K562 (cell line): ENCODE results near the gene LMAN2. TPM values are rescaled to one million over a fixed set of nuclear protein-coding genes. Genes with fewer than 3 reads are reported as not detected.

Source experiments
- ADNP ChIP-seq: fragments of 200-800 bp; sonication (Bioruptor generic); IDR thresholded peaks from 2 replicates; pipeline ENCODE4 v1.6.1; 2016; ENCODE audit warnings: missing genetic modification characterization, missing compliant biosample characterization
- ATF4 ChIP-seq: fragments of 450-650 bp; formaldehyde crosslinking; IDR thresholded peaks from 2 replicates; pipeline ENCODE4 v1.4.0; 2022; ENCODE audit warnings: mild to moderate bottlenecking, moderate library complexity
- DLX4 ChIP-seq: fragments of 250-450 bp; sonication (Bioruptor Pico); IDR thresholded peaks from 2 replicates; pipeline ENCODE4 v1.6.1; 2021; ENCODE audit warnings: mild to moderate bottlenecking
- ESRRB ChIP-seq: fragments of 250-450 bp; sonication (Bioruptor Pico); IDR thresholded peaks from 2 replicates; pipeline ENCODE4 v1.5.0; 2020; ENCODE audit warnings: mild to moderate bottlenecking, moderate library complexity, borderline replicate concordance
- GABPB1 ChIP-seq: sonication (generic); formaldehyde crosslinking; IDR thresholded peaks from 2 replicates; pipeline ENCODE4 v1.8.0; 2022; ENCODE audit warnings: mild to moderate bottlenecking, missing genetic modification reagents
- GMEB1 ChIP-seq: fragments of 250-450 bp; sonication (Bioruptor Pico); IDR thresholded peaks from 2 replicates; pipeline ENCODE4 v1.4.0; 2020; ENCODE audit warnings: mild to moderate bottlenecking
- HSF4 ChIP-seq: fragments of 250-450 bp; sonication (Bioruptor Pico); IDR thresholded peaks from 2 replicates; pipeline ENCODE4 v2.1.2; 2022; ENCODE audit warnings: mild to moderate bottlenecking, moderate library complexity, borderline replicate concordance
- KDM1A ChIP-seq, 2 experiments: fragments of 450-650 bp; IDR thresholded peaks; 2 replicates each; pipeline ENCODE4 v1.6.1; 2016; ENCODE audit warnings: mild to moderate bottlenecking in 2 of 2
- MIER1 ChIP-seq: fragments of 450-650 bp; IDR thresholded peaks from 2 replicates; pipeline ENCODE4 v1.6.1; 2016; ENCODE audit warnings: antibody characterized with exemption, mild to moderate bottlenecking, low read depth
- NCOR1 ChIP-seq: fragments of 450-650 bp; IDR thresholded peaks from 2 replicates; pipeline ENCODE4 v1.6.1; 2016; ENCODE audit warnings: mild to moderate bottlenecking, moderate library complexity
- PCBP2 ChIP-seq: fragments of 200-400 bp; formaldehyde crosslinking; IDR thresholded peaks from 2 replicates; pipeline ENCODE4 v1.6.1; 2018; ENCODE audit warnings: low read length, low read depth, mild to moderate bottlenecking, moderate library complexity; ENCODE audit not compliant: poor library complexity, severe bottlenecking
- PREB ChIP-seq: sonication (generic); formaldehyde crosslinking; IDR thresholded peaks from 2 replicates; pipeline ENCODE4 v1.8.1; 2023; ENCODE audit warnings: mild to moderate bottlenecking, missing genetic modification reagents
- RAD51 ChIP-seq: fragments of 450-650 bp; IDR thresholded peaks from 2 replicates; pipeline ENCODE4 v1.7.1; 2016; ENCODE audit warnings: low read depth, mild to moderate bottlenecking, borderline replicate concordance
- SREBF1 ChIP-seq: fragments of 150-350 bp; IDR thresholded peaks from 2 replicates; pipeline ENCODE4 v1.6.1; 2014; ENCODE audit warnings: antibody characterized with exemption, low read depth, low read length, borderline replicate concordance
- WHSC1 ChIP-seq: IDR thresholded peaks from one replicate; pipeline ENCODE4 v1.6.1; 2012; ENCODE audit warnings: low read length, control low read depth, inconsistent platforms
- XRCC3 ChIP-seq: fragments of 450-650 bp; IDR thresholded peaks from 2 replicates; pipeline ENCODE4 v1.6.1; 2017; ENCODE audit warnings: mild to moderate bottlenecking, moderate library complexity
- ZBTB1 ChIP-seq: sonication (generic); formaldehyde crosslinking; IDR thresholded peaks from 2 replicates; pipeline ENCODE4 v1.8.1; 2023; ENCODE audit warnings: missing genetic modification reagents, low read depth, mild to moderate bottlenecking, borderline replicate concordance
- ZBTB8A ChIP-seq: fragments of 450-650 bp; IDR thresholded peaks from 2 replicates; pipeline ENCODE4 v1.6.1; 2018; ENCODE audit warnings: mild to moderate bottlenecking, moderate library complexity; ENCODE audit not compliant: partially characterized antibody
- ZNF592 ChIP-seq: fragments of 450-650 bp; IDR thresholded peaks from 2 replicates; pipeline ENCODE4 v1.6.1; 2017; ENCODE audit warnings: antibody characterized with exemption, mild to moderate bottlenecking
- polyA plus RNA-seq, 8 experiments: library from polyadenylated mRNA; depleted of rRNA in 4 of 8; stranded (reverse) in 5 of 8; unstranded in 3 of 8; fragments of >200 nt; fragmentation: Nextera tagmentation in 2 of 8; fragmentation: Illumina TruSeq in 1 of 8; extraction: Ambion mirVana in 2 of 8; extraction: Trizol in 1 of 8; gene quantifications; 2 replicates each; pipeline versions ENCODE4 v1.2.1 to v1.2.3, GENCODE V29; 2011 to 2014; ENCODE audit warnings: inconsistent platforms in 1 of 8, missing spikeins in 1 of 8
- total RNA-seq, 7 experiments: library from RNA; depleted of rRNA in 6 of 7; stranded (reverse); fragments of >200 nt in 6 of 7; fragmentation: Illumina TruSeq in 2 of 7; extraction: Trizol in 2 of 7; gene quantifications; 2 replicates each; pipeline versions ENCODE4 v1.2.1 to v1.2.3, GENCODE V29; 2011 to 2021; ENCODE audit warnings: low replicate concordance in 1 of 7

The LMAN2 gene
- total and polyA plus RNA-seq, 9 of the 15 experiments (the other 6 are each of a cell fraction or from before 2014, with no cell fraction given) = 2.7 to 254 (median 136) TPM

- TF ChIP-seq PREB (CRISPR knock-in tag) (no peak), ZBTB1 (no peak), SREBF1 (0 out of 2 replicates have a peak, but pooled peaks have one; percentile 24), MIER1 (0 out of 2 replicates have a peak, but pooled peaks have one; percentile 32), ATF4 (CRISPR knock-in tag) (no peak), DLX4 (no peak), KDM1A (IDR thresholded peaks at IDR 0.05) (no peak), PCBP2 (no peak), HSF4 (CRISPR knock-in tag) (no peak), ADNP (tag) (no peak), ZNF592 (no peak), ESRRB (CRISPR knock-in tag) (no peak), XRCC3 (no peak), WHSC1 (no peak), NCOR1 (no peak), RAD51 (no peak), GABPB1 (peak; percentile 52; the same call in 1 of the 2 replicates), GMEB1 (no peak), ZBTB8A (no peak)
These were observed 15.3 kb upstream of the LMAN2 start (continued) for GRCh38 chr5:177366528-177367322.
